EH (cell line): ENCODE data around the gene ZNF775.
"Not testable (repeated sequence)": the region's sequence is repeated elsewhere in the genome, so short reads cannot be mapped to it uniquely, and the experiment has no call there.

Experiments used
- DNase-seq: peaks from one replicate; pipeline ENCODE4 v3.0.0-alpha.2; 2015; ENCODE audit warnings: low read depth

Gene ZNF775

DNA sequence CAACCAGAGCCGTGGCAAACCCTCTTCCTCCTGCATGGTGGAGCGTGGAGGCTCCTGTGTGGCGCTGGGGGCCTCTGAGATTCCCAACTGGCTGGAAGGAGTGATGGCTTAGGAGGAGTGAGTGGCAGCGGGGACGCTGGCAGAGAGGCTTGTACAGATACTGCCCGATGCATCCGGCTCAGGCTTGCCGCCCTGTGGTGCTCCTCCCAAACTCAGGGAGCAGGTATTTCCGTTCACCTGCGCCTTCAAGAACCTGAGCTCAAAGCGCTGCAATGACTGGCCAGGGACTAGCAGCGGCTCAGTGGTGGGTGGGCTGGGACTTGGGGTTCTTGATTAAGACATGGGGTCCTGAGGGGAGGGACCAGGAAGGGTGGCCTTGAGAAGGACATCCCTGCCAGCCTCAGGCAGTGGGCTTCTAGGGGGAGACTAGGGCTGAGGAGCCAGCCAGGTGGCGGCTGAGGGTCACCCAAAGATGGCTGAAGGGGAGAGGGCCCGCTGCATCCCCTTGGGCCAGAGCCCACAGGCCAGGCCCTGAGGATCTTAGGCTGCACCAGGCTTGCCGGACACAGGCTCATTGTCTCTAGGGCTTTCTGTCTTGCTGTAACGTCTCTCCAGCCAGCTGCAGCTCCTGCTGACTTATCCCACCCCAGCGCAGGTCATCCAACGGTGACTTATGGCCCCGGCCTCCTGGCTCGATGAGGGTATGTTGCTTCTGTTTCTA is 3.2 kb downstream of the ZNF775 start:
- DNase-seq = no peak

DNA sequence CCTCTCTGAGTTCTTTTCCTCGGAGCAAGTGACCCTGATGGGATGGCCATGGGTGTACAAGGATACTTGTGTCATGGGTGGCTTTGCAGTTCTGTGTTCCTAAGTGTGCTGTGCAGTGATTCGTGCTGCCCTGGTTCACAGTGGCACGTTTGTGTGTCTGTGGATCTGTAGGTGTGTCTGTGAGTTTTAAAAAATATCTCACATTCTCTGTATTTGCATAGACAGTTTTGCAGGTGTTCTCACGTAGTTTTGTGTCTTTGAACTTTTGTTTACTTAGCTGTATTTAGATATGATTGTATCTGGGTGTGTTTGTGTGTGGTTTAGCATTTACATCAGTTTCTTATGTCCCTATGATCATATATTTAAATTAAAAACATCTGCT is 3.7 kb downstream of the ZNF775 start:
- DNase-seq = no peak

DNA sequence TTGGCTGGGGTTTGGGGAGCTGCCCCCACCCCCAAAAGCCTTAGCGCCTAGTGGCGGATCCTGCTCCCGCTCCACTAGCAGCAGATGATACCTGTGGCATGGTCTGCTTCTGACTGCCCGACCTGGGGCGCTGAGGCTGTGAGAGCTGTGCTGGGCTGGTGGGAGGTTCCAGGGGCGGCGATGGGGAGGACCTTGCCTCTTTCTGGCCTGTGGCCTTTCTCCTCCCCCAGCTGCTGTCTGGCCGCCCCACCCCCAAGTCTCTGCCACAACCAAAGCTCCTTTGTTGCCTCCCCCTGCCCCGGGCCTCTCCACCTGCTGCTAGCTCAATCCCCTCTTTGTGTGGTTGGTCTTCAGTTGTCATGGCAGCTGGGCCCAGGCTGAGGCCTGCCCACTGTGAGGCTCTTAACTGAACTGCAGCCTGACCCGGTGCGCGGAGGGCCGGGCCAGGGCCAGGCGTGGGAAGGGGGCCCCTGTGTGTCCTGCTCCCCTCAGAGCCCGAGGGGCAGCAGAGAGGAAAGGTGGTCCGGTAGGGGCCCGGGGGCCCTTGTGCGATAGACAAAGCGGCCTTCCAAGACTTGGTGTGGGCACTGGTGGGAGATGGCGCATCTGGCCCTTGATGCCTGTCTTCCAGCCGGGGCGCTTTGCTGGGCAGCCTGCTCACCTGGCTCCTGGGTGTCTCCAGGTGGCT is 4.7 kb downstream of the ZNF775 start:
- DNase-seq = no peak

DNA sequence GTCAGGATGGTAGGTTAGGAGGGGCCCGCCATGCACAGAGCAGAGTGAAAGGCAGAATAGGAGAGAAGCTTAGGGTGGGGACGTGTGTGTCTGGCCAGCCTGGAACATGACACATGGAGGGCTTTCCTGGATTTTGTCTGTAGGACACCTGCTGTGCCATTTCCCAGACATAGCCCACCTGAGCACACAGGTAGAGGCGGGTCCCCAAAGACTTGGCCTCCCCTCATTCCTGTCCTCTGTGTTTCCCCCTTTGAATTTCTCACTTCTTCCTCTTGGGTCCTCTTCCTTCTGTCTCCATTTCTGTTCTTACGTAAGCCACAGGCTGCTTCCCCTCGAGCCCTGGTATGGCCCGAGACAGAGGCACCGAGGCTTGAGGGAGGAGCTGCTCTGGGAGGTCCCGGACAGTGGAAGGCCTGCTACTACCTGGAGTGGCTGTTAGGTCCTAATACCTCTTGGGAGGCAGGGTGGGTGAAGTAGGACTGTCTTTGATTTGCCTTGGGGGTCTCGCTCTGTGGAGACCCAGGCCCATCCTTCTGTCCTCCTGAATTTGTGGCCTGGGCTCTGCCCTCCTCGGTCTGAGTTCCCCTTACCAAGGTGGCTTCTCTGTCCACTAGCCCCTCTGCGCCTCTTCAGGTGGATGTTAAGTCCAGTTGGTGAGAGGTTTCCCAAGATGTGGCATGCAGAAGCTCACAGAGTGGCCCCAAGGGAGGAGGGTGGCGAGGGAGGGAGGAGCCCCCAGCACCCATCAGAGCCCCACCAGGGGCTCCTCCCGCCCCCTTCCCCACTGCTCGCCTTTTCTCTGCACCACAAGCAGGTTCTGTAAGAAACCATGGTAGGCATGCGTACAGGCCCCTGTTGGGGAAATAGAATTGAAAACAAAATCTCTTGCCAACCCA is 5.5 kb downstream of the ZNF775 start:
- no peak for DNase-seq

DNA sequence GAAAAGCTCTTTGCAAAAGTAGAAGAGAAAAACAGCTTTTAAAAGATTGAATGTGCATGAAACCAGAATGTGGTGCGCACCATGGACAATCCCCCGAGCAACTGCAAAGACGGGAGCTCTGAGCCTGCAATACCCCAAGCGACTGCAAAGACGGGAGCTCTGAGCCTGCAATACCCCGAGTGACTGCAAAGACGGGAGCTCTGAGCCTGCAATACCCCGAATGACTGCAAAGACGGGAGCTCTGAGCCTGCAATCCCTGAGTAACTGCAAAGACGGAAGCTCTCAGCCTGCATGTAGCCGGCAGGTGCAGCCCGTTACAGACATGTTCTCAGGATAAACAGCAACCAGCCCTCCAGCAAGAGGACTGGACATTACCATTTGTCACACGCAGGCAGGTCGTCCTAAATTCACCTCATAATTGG is 6.2 kb downstream of the ZNF775 start:
- no peak for DNase-seq

DNA sequence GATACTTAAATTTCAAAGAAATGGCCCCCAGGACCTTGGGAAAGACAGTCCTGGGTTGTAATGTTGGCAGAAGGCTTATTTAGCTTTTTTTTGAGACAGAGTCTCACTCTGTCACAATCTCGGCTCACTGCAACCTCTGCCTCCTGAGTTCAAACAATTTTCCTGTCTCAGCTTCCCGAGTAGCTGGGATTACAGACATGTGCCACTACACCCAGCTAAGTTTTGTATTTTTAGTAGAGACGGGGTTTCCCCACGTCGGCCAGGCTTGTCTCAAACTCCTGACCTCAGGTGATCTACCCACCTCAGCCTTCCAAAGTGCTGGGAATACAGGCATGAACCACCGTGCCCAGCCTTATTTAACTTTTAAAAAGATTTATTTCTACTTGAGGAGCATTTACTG is 6.8 kb downstream of the ZNF775 start:
- DNase-seq = not testable (repeated sequence)

DNA sequence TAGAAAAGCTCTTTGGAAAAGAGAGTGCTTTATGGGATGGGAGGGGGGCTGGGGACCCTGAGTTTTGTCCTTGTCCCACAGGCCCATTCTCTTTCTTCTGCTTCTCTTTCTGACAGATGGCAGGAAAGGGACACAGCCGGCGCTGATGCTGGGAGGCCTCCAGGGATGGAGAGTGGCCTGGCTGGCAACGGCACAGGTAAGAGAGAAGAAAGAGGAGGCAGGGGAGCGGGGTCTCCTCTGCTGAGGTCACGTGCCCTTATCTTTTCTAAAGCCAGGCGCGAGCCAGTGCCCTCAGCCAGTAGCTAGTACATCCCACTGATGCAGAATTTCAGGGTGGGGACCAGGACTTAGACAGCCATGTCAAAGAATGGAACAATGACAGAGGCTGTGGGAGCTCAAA is 9.2 kb downstream of the ZNF775 start:
- no peak for DNase-seq

DNA sequence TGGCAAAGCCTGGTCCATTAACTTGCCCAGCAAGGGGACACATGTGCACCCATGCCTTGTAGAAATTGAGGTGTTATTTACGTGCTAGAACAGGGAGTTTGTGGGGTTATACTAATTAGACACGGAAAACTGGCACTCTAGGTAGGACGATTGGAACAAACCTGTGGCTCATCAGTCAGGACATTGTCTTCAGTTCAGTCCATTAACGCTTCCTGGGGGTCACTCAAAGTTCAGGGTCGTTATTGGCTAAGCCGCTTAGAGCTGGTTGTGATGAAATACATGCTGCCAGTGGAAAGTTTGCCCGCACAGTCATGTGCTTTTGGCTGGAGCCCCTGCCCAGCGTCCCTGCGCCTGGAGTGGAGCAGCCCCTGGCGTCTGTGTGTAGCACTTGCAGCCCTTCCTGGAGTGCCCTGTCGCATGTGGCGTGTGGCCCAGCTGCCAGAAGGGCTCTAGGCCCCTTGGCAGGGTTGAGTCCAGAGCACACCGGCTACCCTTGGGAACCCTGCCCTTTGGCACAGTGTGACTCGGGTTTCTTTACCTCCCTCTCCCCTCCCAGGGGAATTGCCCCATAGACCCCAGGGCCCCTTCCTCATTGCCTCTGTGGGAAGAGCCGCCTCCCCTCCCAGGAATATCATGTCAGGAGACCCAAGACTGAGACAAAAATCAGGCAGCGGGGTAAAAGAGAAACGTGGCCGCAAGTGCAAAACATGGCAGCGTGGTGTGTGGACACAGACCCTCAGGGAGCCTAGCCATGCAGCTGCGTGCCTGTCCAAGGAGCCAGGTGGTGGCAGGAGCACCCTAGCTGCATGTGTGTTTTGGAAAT is 9.8 kb downstream of the ZNF775 start:
- no peak for DNase-seq

DNA sequence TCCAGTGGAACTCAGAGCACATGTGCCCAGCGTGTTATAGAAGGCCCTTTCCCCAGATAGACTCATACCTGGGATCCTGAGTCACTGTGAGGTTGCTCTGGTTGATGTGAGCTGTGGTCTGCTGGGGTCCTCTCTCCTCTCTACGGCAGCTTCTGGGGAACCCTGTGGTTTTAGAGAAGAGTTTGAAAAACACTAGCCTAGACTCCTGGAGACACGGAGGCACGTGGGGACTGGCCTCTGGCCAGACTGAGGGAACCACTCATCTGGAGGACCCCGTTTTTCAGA is 10.3 kb downstream of the ZNF775 start:
- DNase-seq = no peak

DNA sequence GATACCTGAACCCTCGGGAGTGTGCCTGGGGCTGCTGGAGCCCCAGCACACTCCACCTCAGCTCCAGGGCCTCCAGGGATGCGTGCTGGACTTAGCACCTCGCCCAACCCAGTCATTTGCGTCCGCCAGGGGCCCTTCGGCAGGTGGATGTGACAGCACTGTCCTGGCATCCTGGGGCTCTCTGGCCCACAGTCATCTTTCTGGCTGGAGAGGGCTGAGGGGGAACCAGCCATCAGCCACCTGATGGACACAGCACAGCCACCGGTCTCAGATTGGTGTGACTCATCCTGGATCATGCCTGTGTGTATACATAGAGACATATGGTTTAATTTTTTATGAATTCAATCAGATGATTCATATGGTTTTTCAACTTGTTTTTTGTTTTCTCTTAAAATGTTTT is 11.1 kb downstream of the ZNF775 start:
- DNase-seq = peak; percentile 38

DNA sequence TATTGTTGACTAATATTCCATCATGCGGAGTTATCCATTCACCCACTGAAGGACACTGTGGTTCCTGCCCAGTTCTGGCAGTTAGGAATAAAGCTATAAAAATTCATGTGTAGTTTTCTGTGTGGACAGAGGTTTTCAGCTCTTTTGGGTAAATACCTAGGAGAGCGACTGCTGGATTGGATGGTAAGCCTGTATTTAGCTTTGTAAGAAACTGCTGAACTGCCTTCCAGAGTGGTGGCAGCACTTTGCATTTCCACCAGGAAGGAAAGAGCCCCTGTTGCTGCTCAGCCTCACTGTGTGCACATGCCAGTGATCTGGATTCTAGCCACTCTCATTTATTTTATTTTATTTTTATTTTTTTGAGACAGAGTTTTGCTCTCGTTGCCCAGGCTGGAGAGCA is 14.2 kb downstream of the ZNF775 start:
- no peak for DNase-seq

DNA sequence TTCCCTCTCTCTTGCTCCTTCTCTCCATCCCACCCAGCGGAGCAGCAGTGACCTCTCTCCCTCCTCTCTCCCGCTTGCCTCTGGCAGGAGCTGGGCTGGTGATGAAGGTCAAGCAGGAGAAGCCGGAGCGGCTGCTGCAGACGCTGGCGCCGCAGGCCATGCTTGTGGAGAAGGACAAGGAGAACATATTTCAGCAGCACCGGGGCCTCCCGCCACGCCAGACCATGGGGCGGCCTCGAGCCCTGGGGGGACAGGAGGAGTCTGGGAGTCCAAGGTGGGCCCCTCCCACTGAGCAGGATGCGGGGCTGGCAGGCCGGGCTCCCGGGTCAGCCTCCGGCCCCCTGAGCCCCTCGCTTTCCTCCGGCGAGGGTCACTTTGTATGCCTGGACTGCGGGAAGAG is 17.3 kb downstream of the ZNF775 start:
- DNase-seq = no peak

DNA sequence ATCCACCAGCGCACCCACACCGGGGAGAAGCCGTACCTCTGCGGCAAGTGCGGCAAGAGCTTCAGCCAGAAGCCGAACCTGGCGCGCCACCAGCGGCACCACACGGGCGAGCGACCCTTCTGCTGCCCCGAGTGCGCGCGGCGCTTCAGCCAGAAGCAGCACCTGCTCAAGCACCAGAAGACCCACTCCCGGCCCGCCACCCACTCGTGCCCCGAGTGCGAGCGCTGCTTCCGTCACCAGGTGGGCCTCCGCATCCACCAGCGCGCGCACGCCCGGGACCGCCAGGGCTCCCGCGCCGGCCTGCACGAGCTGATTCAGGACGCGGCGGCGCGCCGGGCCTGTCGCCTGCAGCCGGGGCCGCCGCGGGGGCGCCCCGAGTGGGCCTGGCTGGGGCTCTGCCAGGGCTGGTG is 17.7 kb downstream of the ZNF775 start:
- no peak for DNase-seq

DNA sequence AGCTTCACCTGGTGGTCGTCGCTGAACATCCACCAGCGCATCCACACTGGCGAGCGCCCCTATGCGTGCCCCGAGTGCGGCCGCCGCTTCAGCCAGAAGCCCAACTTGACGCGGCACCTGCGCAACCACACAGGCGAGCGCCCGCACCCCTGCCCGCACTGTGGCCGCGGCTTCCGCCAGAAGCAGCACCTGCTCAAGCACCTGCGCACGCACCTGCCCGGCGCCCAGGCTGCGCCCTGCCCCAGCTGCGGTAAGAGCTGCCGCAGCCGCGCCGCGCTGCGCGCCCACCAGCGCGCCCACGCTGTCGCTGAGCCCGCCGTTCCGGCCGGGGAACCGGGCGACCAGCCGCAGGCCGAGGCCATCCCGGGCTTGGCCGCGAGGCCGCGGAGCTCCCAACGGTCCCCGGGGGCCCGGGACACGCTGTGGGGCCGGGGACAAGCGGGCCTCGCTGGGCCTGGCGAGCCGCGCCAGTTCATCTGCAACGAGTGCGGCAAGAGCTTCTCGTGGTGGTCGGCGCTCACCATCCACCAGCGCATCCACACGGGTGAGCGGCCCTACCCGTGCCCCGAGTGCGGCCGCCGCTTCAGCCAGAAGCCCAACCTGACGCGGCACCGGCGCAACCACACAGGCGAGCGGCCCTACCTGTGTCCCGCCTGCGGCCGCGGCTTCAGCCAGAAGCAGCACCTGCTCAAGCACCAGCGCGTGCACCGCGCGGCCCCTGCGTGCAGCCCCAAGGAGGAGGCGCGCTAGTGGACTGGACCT is 18.4 kb downstream of the ZNF775 start:
- DNase-seq = no peak

DNA sequence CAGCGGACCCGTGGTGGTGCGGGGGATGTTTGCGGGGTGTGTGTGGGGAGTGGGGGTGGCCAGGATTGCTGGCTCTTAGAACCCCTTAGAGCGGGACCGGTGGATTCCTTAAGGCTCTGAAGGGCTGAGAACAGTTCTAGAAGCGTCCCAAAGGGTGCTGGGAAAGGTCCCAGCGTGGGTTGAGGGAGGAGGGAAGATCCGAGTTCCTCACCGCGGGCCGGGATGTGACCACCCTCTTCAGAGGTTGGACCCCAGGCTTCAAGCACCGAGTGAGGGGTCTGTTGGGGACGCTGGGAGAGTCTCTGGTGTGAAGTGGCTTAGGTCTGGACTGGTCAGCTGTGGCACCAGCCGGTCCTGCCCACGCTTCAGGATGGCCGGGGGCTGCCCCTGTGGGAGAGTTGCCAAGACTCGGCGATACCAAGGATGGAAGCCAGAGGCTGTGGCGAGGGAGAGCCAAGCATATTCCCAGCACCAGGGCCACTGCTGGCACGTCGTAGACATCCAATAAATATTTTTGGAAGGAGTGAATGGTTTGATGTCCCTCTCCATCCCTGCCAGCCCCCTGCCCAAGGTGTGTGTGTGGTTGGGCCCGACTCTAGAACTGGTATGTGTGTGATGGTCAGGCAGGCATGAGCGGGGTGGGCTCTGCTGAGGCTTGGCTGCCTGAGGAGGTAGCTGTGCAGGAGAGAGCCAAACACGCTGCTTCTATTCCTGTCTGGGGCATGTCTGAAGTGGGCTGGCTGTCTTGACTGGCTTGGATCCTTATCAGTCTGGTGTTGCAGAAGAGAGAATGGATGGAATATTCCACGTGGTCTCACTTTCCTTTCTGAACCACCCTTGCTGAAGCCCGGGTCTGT is 19.2 kb downstream of the ZNF775 start:
- peak; percentile 2 for DNase-seq

DNA sequence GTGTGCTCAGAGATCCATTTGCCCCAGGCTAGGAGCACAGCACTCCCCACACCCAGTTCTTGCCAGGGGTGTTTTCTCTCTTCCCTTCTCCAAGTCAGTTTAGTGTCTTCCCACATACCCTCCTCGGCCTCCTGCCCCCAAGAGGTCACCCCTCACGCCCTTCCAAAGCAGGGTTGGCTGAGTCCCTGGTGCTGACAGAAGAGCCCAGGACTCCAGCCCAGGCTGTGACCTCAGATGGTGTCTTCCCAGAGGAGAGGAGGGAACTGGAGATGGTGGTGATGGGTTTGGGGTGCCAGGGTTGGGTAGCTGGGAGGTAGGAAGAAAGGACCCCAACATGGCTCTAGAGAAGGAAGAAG is 19.8 kb downstream of the ZNF775 start:
- no peak for DNase-seq

DNA sequence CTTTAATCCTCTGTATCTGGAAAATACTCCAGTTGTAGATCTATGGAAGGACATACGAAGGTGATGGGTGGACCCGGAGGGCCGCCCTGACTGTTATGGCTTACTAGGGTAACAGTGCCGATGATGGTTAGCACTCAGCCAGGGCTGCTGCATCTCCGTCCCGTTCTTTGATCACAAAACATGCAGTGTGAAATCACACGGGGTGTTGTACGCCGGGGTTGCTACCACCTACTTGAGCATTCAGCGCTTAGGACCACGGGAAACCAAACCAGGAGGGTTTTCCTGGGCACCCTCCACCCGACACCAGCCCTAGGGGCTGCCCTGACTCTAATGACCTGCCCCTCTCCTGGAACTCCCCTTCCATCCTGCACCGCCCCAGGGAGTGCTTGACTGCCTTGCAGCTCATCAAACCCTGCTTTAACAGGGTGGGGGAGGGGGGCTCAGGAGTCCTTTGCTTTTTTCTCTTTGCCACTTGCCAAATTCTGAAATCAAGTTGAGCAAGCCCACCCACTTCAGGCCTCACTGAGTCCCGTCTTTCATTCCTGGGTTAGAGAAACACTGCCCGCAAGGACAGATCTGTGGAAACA is 20.4 kb downstream of the ZNF775 start:
- no peak for DNase-seq

DNA sequence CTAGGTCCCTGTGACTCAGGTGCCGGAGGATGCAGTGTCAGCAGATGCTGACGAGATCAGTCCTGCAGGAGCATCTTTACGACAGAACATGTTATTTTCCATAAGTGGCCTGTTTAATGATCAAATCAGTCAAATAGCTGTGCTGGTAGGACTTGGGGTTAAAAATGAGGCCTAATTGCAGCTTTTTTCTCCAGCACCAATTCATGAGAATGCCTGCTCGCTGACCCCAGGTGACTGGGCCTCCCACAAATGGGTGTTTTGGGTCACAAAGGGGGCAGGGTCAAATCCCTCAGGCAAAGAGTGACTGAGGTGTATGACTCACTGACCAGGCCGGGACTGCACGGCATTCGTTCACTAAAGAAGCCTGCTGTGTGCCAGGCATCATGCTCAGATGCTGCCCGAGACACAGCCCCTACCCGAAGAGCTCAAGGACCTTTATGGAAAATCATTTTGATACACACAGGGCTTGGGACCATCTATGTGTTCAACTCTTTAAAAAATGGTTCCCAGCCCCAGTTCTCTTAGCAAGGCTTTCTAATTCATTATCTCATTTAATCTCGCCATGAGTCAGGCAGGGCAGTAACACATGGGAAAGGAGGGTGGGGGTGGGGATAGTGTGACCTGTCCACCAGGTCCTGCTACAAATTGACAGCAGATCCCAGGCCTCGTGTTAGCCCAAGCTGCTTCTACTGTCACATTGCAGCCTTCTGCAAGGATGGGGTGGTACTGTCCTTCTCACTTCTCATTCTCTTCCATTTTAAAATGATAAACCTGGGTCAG is 21.1 kb downstream of the ZNF775 start:
- DNase-seq = peak; percentile 69

DNA sequence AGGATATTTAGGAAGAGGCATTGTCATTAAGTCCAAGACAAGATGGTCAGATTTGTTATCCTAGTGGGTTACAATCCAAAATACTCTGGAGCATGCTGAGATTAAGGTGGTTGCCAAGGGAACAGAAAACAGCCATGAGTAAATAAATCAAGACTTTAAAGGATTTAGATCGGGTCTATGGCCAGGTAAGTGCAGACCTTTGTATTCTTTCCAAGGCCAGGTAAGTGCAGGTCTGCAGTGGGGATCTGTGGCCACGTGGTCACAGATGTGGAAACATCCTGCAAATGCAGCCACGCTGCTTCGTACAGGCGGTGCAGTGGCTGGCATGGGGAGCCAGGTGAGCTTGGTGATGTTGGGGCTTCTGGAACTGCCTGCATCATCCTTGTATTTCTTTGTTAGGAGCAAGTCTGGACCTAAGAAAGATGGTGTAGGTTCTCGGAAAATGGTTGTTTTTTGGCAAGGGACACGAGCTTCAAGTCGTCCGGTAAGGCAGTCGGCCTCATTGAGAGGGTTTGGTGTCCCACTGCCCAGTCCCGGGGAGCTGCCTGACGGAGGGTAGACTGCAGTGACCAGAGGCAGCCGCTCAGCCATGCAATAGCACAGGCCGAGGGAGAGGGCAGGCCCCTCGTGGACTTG is 21.8 kb downstream of the ZNF775 start:
- DNase-seq = no peak
